ENCODE measurements around the gene ARHGEF4.

The ARHGEF4 gene

GRCh38 chr2:131040661-131041401, 204.1 kb downstream of the ARHGEF4 start:
- no peak for FAIRE-seq

DNA sequence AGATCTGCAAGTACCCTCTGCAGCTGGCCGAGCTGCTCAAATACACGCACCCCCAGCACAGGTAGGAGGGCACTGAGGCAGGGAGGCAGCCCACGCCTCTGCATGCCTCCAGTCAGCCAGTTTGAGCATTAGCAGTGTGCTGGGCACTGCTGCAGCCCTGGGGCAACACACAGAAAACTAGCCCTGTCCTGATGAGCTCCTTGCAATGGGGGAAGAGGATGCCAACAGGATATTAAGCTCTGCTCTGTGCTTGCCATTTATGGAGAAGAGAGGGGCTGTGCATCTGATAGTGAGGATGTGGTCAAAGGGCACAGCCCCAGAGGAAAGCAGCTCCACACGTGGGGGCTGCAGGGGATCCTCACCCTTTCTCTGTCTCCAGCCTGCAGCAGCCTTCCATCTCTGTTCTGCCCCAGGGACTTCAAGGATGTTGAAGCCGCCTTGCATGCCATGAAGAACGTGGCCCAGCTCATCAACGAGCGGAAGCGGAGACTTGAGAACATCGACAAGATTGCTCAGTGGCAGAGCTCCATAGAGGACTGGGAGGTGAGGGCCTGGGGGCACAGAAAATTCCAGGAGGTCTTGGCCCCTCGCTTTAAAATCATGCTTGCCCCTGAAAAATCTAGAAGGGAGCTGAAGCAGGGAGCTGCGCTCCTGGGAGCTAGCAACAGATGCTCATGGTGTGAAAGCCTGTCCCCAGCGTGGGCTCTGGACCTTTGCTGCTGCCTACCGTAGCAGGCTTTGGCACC, 204.9 kb downstream of the ARHGEF4 start:
- FAIRE-seq, result no peak

DNA sequence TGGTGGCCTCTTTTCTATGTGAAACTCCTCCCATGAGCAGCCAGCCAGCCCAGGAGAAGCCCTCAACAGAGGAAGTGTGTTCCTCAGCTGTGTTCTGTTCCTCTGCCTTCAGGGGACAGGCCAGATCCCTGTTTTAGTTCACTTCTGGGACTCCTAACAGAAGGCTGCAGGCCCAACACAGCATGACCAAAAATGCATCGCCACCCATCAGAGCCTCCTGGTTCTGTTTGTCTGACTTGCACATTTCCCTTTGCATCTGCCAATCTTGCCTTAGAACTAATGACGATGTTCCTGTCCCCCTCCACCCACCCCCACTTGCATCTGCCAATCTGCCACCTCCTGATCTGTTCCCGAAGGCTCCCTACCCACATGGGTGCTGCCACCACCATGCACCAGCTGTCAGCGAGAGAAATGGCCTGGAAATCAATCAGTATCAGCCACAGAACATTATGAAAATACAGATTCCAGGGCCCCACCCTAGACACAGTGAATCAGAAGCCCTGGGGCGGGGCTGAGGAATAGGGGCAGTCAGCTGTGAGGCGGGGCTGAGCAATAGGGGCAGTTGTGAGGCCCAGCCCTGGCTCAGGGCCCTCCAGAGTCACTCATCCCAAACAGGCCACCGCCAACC, 205.5 kb downstream of the ARHGEF4 start:
- FAIRE-seq, result no peak

GRCh38 chr2:131043199-131044074, 206.7 kb downstream of the ARHGEF4 start:
- no peak for FAIRE-seq

DNA sequence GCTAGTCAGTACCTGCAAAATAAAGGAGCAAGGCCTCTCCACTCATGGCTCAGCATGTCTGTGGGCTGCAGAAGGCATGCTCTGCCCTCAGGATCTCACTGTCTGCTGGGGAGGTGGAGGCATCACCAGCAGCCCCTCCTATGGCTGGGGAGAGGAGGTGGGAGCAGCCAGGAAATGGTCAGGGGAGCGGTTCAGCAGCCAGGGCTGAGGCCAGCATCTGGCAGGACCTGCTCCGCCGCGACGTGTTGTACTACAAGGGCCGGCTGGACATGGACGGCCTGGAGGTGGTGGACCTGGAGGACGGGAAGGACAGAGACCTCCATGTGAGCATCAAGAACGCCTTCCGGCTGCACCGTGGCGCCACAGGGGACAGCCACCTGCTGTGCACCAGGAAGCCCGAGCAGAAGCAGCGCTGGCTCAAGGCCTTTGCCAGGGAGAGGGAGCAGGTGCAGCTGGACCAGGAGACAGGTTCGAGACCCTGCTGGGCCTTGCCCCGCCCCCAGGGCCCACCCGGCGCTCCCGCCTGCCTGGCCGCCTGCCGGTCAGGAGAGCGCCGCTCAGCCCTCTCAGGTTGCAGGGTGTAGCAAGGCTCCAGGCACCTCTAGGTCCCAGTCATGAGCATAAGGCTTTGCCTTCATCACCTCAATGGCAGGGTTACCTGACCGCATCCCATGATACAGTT, 207.5 kb downstream of the ARHGEF4 start:
- FAIRE-seq, result no peak

DNA sequence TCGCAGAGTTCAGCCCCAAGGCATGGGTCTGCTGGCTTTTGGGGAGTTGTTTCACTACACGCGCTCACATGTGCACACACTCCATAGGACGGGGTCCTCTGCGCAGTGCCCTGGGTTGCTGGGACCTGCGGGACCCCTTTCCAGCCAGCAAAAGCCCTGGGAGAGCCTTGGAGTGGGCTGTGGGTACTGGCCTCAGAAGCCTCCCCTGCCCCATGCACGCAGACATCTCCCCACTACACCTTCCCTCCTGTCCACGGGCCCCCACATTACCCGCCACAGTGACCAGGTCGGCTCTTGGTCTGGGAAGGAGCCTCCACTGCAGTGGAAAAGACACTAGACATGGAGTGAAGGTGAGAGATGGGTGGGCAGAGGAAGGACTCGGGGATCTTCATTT, 208.0 kb downstream of the ARHGEF4 start:
- no peak for FAIRE-seq

DNA sequence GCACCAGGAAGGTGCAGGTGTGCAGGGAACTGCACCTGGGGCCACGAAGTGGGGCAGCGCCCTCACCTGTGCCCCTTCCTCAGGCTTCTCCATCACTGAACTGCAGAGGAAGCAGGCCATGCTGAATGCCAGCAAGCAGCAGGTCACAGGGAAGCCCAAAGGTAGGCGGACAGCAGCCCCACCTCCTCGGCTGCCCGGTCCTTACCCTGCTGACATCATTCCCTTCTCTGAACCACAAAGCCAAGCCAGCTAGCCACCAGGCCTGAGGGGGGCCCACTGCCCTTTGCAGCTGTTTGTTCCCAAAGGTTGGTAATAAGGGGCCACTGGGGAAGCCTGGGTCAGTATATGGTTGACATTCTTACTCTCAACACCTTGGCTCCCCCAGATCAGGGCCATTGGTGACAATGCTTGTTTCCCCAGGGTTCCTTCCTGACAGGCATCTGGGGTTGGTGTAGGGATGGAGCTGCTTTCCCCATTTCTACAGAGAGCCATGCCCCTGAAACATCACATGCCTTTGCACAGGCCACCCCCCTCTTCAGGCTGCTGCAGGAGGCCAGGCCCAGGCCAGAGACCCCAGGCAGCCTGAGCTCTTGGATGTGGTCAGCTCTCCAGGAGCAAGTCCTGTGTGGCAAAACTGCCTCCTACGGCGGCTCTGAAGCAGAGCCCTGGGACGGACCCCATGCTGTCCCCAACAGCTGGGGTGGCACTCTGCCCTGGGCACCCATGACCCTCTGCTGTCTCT, 208.7 kb downstream of the ARHGEF4 start:
- FAIRE-seq, result no peak

DNA sequence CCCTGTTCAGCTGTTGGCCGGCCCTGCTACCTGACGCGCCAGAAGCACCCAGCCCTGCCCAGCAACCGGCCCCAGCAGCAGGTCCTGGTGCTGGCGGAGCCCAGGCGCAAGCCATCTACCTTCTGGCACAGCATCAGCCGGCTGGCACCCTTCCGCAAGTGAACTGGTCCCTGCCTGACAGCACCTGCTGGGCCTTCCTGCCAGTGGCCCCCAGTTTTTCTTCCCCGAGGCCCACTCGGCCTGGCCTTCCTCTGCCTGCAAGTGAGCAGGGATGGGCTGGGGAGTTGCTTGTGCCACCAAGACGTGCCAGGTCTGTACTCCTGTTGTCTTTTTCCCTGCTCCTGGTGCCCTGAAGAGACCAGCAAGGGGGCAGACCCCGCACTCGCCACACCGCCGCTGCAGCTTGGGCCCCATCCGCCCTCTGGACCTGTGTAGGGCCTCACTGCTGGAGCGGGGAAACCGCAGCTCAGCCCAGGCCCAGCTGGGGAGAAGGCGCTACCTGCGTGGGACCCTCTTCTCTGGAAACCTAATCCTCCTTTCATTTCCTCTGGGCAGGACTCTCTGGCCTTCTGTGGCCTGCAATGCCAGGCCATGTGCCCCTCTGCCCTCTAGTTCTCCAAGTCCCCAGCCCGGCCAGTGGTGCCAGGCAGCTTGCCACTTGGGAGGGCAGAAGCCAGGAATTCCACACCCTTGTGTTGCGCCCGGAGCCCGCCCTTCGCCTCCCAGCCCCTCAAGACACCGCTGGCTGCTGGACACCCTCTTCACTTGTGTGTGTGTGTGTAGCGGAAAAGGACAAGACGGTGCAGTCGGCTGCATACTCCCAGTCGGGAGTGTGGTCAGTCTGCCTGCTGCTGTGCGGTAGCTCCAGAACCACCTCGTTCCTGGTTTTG, 209.6 kb downstream of the ARHGEF4 start:
- no peak for FAIRE-seq

GRCh38 chr2:131046918-131047652, 210.4 kb downstream of the ARHGEF4 start:
- FAIRE-seq, result no peak

- FAIRE-seq, result no peak
Measured at GRCh38 chr2:131047920-131048560, 211.3 kb downstream of the ARHGEF4 start.

DNA sequence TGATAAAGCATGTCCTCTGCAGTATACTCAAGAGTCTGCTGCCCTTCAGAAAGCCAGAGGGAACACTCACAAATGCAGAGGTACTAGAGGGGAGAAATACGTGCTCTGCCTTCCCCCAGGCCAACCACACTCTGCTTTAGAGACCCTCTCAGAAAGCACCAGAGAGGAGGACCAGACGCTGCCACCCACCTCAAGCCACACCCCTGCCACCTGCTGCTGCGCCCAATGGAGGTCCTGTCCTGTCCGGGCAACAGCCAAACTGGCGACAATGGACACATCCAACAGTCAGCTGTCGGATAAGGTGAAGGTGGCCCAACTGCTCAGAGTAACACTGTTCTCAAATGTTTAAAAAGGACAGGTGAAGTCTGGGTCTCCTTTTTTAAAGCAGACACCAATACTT, 211.9 kb downstream of the ARHGEF4 start:
- no peak for FAIRE-seq

GRCh38 chr2:131049150-131049718, 212.5 kb downstream of the ARHGEF4 start:
- FAIRE-seq, result no peak

- FAIRE-seq, result no peak
Measured at GRCh38 chr2:131050896-131051295, 214.2 kb downstream of the ARHGEF4 start.

DNA sequence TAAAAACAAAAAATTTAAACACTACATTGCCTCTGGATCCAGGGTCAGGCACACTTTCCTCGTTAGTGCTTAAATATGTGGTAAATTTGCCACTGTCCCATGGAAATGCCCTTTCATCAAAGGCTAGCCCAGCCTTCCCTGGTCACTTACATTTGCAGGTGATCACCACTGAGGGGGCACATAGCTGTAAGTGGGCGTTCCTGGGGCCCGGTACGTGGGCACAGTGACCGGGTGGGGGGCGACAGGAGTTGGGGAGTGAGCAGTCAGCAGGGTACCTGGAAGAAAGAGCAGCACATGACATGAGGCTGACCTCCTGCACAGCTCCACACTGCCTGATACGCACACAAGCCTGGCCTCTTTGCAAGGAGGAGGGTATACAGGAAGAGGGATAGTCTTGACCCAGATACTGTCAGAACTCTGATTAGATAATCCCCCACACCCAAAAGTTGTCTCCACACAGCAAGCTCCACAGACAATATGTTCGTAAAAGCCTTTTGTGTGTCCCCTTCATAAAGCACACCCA, 216.1 kb downstream of the ARHGEF4 start:
- FAIRE-seq, result no peak

- no peak for FAIRE-seq
Measured at GRCh38 chr2:131054488-131054887, 217.8 kb downstream of the ARHGEF4 start.

DNA sequence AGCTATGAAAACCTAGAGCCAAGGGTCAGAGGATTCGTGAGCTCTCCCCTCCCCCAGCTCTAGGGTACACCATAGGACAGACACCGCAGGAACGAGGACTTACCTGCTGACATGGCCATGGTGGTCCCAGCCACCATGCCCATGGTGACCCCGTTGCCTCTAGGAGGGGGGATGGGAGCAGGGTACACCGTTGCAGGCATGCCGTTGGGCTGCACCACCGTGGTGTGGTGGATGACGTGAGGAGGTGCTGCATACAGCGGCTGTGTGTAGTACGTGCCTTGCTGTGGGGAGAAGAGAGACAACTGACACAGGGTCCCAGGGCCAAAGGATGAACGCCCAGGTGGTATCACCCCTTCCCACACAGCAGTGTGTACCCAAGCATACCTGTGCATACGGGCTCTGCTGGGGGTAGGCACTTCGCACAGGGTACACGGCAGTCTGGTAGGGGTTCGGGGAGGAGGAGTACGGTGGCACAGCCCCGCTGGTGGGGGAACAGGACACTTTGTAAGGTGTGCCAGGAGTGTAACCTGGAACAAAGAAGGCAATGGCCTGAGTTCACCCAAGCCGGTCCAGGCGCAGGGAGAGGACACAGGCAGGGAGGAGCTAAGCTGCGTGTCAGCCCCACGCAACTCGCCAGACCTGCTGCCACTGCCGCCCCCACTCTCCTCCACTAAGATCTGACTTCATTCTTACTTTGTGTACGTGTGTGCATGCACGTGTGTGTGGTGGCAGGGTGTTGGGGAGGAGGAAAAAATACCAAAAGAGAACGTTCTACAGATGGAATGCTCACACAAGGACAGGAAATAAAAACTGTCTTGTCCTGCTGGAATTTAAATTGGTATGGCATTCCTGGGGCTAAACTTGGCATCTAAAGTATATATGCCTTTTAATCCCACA, 218.7 kb downstream of the ARHGEF4 start:
- FAIRE-seq, result no peak

DNA sequence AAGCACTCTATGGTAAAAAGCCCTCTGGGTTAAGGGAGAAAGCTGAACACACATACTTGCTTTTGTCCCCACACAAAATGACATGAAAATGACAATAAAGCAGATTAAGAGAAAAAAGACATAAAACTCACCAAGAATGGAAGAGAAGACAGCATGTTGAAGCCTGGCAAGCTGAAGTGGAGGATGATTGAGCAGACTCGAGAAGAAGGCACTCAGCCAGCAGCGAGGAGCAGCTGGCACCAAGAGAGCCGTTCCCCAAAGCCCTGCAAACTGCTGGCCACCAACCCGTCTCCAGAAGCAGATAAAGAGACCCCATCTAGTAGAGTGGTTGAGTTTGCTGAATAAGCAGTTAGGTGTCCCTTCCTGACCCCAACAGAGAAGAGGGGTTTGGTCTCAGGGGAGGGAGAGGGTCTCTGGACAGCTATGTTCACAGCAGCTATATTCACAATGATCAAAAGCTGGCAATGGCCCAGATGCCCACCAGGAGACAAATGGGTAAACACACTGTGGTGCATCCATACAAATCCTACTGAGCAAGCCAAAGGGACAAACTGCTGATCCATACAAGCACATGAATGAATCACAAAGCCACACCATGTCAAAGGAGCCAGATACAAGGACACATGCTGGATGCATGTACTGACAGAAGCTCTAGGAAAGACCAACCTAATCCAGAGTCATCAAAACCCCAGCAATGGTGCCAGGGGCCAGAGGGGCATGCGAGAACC, 219.7 kb downstream of the ARHGEF4 start:
- no peak for FAIRE-seq
